ENCODE measurements around the gene GDPD2.
A peak's percentile ranks its signal among the peaks of the same experiment; 100 is the strongest.

GDPD2 gene

GRCh38 chrX:70479922-70480659 is 57.0 kb downstream of the GDPD2 start:
- peaks cover 54% of the 10 kb centered on the region for H3K4me1 ChIP-seq (ENCODE audit: control insufficient read depth, insufficient read depth, low read length)
- peak overlapping the region; percentile 15 for H3K9ac ChIP-seq (ENCODE audit: low read length)
- no peaks in the 10 kb centered on the region for H3K27me3 ChIP-seq (ENCODE audit: control insufficient read depth, insufficient read depth, low read length)
- no peaks in the 10 kb centered on the region for H3K36me3 ChIP-seq (ENCODE audit: control insufficient read depth, insufficient read depth, low read length)
- H3K4me3 ChIP-seq (ENCODE audit: low read length) = no peak overlapping the region
- H3K9me3 ChIP-seq (ENCODE audit: control insufficient read depth, low read length) = no peaks in the 10 kb centered on the region

- Histone ChIP-seq H3K9ac (ENCODE audit: low read length) (peak overlapping the region; percentile 2), H3K27me3 (ENCODE audit: control insufficient read depth, insufficient read depth, low read length) (no peaks in the 10 kb centered on the region), H3K4me1 (ENCODE audit: control insufficient read depth, insufficient read depth, low read length) (peaks cover 54% of the 10 kb centered on the region), H3K36me3 (ENCODE audit: control insufficient read depth, insufficient read depth, low read length) (no peaks in the 10 kb centered on the region), H3K4me3 (ENCODE audit: low read length) (no peak overlapping the region), H3K9me3 (ENCODE audit: control insufficient read depth, low read length) (no peaks in the 10 kb centered on the region)
Measured at GRCh38 chrX:70480660-70481018, 57.5 kb downstream of the GDPD2 start.

DNA sequence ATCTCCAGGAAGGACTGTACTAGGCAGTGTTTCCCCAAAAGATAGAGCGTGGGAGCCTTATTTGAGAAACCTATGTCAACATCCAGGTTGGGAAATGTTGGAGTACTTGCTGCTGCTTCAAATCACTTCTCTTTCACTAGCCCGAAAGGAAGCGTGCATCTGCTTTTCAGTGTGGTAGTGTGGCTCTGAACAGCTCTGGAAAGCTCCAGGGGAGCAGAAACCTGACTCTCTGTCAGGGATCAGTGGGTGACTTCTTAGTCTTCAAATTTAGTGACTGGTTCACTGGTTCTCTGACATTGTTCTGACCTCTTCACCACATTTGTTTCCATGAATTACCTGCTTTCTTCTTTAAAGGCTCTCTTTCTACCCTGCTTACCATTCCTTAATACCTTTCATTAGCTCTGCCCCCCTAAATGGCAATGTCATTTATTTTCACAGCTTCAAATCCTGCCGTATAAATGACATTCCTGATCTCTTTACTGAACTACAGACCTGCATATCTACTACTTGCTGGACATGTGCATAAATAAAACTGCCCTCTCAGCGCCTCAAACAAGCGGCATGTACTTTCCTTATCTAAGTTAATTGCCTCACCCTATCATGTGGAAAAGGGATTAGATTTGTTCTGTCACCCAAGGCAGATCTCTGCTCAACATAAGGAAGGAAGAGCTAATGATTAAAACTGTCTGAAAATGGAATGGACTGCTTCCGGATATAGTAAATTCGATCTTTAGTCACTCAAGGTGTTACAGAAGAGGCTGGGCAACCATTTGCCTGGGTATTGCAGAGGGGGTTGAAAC is 58.6 kb downstream of the GDPD2 start:
- H3K9ac ChIP-seq (ENCODE audit: low read length) = peak overlapping the region; percentile 47
- H3K36me3 ChIP-seq (ENCODE audit: control insufficient read depth, insufficient read depth, low read length) = no peaks in the 10 kb centered on the region
- peaks cover 50% of the 10 kb centered on the region for H3K4me1 ChIP-seq (ENCODE audit: control insufficient read depth, insufficient read depth, low read length)
- H3K27me3 ChIP-seq (ENCODE audit: control insufficient read depth, insufficient read depth, low read length) = no peaks in the 10 kb centered on the region
- no peaks in the 10 kb centered on the region for H3K9me3 ChIP-seq (ENCODE audit: control insufficient read depth, low read length)
- no peak overlapping the region for H3K4me3 ChIP-seq (ENCODE audit: low read length)

- Histone ChIP-seq H3K4me3 (ENCODE audit: low read length) (no peak overlapping the region), H3K9me3 (ENCODE audit: control insufficient read depth, low read length) (no peaks in the 10 kb centered on the region), H3K4me1 (ENCODE audit: control insufficient read depth, insufficient read depth, low read length) (peaks cover 43% of the 10 kb centered on the region), H3K9ac (ENCODE audit: low read length) (peak overlapping the region; percentile 47), H3K27me3 (ENCODE audit: control insufficient read depth, insufficient read depth, low read length) (no peaks in the 10 kb centered on the region), H3K36me3 (ENCODE audit: control insufficient read depth, insufficient read depth, low read length) (no peaks in the 10 kb centered on the region)
Measured at GRCh38 chrX:70482300-70482699, 59.2 kb downstream of the GDPD2 start.

Measured in mucosa of stomach (tissue), 1 donor.